ENCODE measurements around the gene ZDHHC8.

GRCh38 chr22:20126284-20127029 lies 5.1 kb upstream of the ZDHHC8 start:
- TF ChIP-seq CTCF (IDR thresholded peaks at IDR 0.05) (no peak), POLR2A (IDR thresholded peaks at IDR 0.05) (no peak)

All from breast epithelium (tissue), 3 donors.